RKO (cell line): ENCODE results near the gene RXRA.

Source experiments
- DNase-seq: peaks from one replicate; pipeline ENCODE4 v3.0.0-alpha.2; 2016; ENCODE audit warnings: low spot score

Gene RXRA

DNA sequence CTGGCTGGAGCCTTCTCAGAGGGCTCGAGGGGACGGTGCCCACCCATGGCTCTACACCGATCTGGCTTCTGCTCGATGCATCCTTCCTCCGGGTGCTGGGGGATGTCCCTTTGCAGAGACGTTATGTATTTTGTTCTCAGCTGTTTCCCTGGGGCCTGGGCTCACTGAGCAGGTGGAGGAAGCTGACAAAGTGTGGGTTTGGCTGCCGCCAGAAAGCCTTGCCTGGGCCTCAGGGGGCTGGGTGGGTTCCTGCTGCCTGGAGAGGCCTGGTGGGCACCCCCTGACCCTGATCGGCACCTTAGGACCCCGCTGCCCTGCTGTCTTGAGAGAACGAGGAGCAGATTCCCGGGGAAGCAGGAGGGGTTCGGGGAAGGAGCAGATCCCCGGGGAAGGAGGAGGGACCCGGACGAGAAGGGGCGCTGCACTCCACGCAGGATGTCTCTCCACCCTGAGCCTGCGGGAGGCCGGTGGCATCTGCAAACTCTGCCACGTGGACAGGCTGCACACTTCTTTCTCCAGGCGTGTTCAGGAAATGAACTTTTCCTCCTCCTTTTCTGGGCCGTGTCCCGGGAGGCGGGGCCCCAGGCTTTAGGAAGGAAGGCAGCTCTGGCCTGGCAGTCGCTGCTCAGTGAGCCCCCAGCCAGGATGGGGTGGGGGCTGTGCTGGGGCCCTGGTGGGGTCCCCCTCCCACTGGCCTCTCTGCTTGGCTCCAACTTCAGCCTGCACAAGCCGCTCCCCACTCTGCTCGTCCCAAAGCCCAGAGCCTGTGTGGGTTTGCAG lies 148.9 kb downstream of the RXRA start:
- DNase-seq = no peak

DNA sequence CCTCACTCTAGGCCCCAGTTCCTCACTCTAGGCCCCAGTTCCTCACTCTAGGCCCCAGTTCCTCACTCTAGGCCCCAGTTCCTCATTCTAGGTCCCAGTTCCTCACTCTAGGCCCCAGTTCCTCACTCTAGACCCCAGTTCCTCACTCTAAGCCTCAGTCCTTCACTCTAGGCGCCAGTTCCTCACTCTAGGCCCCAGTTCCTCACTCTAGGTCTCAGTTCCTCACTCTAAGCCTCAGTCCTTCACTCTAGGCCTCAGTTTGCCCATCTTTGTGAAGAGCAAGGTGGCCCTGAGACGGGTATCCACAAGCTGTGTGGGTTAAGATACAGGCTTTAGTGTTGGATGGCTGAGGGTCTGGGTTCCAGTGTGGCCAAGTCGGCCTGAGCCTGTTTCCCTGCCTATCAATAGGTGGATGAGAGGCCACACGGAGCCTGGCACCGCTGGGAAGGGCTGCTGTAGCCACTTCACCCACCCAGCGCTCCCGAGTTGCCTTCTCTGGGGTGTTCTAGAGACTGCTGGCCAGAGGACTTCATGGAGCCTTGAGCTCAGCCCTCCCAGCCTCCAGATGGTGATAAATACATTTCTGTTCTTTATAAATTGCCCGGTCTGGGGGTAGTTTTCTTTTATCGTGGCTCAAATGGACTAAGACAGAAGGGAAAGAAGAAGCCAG lies 150.2 kb downstream of the RXRA start:
- DNase-seq = no peak

DNA sequence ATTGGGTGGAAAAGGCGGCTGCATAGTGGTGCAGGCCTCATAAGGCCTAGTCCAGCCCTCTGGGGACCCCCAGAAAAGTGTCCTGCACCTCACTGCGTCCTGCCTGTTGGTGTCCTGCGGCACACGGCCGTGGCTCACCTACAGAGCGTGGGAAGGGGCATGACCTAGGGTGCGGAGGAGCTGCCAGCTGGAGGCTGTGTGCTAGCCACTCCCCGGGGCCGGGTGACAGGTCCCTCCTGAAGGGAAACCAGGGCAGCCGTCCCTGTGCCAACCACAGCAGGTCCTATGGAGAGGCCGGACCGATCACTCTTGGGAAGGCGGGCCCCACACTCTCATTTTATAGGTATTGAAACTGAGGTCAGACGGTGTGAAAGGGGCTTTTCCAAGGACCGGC lies 150.7 kb downstream of the RXRA start:
- DNase-seq = no peak

GRCh38 chr9:134477342-134477925 lies 151.2 kb downstream of the RXRA start:
- no peak for DNase-seq

DNA sequence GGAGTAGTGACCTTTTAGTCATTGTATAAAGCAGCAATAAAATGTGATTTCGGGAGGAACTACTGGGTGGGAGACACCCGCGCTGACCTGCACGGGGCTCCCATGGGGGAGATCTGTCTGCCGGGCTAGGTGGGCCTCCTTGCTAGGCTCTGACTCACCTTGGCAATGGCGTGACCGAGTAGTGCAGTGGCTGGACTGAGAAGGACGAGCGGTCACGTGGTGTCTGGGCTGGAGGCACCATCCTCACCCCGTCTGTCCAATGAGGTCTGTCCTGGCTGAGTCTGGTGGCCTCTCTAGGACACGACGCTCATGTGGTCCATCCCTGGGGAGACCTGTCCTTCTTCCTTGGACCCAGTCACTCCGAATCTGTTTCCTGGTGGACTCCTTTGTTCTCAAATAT lies 151.7 kb downstream of the RXRA start:
- no peak for DNase-seq

DNA sequence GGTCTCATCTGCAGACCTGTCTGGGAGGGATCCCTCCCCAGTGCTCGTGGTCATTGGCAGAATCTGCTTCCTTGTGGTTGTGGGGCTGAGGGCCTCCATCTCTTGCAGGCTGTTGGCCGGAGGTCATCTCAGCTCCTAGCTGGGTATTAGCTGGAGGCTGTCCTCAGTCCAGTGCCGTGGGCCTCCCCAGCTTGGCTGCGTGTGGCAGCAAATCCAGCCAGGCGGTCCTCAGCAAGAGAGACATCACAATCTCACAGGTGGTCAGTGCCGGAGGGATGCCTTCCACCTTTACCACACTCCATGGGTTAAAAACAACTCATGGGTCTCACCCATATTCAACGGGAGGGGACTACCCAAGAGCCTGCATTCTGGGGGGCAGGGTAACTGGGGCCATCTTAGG lies 155.5 kb downstream of the RXRA start:
- no peak for DNase-seq

DNA sequence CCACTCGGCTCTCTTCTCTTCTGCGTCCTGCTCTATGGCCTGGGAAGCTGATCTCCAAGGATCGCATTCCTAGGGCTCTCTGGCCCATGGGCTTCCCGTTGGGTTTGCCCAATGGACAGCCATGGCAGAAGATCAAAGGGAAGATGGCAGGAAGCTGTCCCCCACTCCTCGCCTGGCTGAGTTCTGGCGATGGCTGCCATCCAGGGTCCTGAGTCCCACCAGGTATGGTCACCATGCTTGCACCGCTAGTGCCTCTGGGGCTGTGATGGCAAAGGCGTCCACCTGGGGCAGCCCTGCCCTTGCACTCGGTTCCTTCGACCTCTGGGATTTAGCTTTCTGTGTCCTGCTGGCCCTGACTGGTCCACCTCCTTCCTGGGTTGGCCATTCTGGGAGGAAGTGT lies 156.0 kb downstream of the RXRA start:
- no peak for DNase-seq

GRCh38 chr9:134483361-134484184 lies 157.3 kb downstream of the RXRA start:
- DNase-seq = no peak

DNA sequence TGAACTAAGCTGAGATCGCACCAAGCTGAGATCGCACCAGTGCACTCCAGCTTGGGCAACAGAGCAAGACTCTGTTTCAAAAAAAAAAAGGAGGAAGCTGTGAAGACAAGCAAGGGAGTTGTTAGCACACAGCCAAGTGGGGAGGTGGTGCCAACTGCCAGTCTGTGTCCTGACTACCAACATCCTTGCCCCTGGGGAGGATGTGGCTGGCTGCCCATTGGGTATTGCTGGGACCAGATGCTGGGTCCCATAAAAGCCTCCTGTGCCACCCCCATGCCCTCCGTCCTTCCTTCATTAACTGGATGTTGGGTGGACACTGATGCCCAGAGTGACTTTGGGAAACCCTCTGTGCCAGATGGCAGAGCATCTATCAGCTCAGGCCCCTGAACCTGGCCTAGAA lies 158.2 kb downstream of the RXRA start:
- no peak for DNase-seq

GRCh38 chr9:134485653-134486052 lies 159.4 kb downstream of the RXRA start:
- DNase-seq = no peak

- no peak for DNase-seq
Observed at GRCh38 chr9:134486143-134486591, 159.9 kb downstream of the RXRA start.

DNA sequence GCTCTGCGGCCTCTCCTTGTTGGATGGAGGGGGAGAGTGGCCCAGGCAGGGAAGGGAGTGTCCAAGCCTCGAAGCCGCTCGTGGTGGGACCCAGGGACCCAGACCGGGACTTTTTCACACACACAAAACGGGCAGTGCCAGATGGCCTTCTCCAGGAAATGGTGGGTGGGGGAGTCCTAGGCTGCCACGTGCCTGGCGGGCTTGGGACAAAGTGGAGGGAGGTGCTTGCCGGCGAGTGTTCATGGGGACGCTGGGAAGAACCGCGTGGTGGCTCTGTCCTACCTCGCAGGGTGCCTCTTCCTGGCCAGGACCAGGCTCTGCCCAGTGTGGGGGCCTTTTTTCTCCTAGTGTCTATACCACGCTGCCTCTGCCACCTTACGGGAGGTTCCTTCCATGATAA lies 160.3 kb downstream of the RXRA start:
- DNase-seq = no peak
